Stimulated activated CD4-positive, alpha-beta T cell treated with anti-CD3 and anti-CD28 coated beads, Interleukin-12 subunit alpha, Interleukin-12 subunit beta, amount 100 ng/mL, for 4 hours (primary cell): ENCODE measurements around the gene SIDT1.
A peak's percentile ranks its signal among the peaks of the same experiment; 100 is the strongest.

Experiments
- DNase-seq: peaks from one replicate; pipeline ENCODE4 v3.0.0-alpha.2; 2020

The SIDT1 gene

GRCh38 chr3:113531826-113532697, at the start of gene SIDT1:
SIDT1 (plus strand) TSS chr3:113532555; CDS start chr3:113533022, 467 bp downstream.
- peak; percentile 54 for DNase-seq

- DNase-seq = no peak
Measured at GRCh38 chr3:113485161-113485609, 47.2 kb upstream of the SIDT1 start.

- DNase-seq = no peak
Measured at GRCh38 chr3:113495035-113495434, 37.3 kb upstream of the SIDT1 start.

- DNase-seq = no peak
Measured at GRCh38 chr3:113496924-113497323, 35.4 kb upstream of the SIDT1 start.

- DNase-seq = no peak
Measured at GRCh38 chr3:113498221-113499005, 33.9 kb upstream of the SIDT1 start.

GRCh38 chr3:113499081-113499480, 33.3 kb upstream of the SIDT1 start:
- no peak for DNase-seq

- DNase-seq = no peak
Measured at GRCh38 chr3:113501597-113501996, 30.8 kb upstream of the SIDT1 start.

GRCh38 chr3:113505867-113506266, 26.5 kb upstream of the SIDT1 start:
- no peak for DNase-seq

GRCh38 chr3:113507501-113508067, 24.8 kb upstream of the SIDT1 start:
- no peak for DNase-seq

GRCh38 chr3:113508966-113509365, 23.4 kb upstream of the SIDT1 start:
- DNase-seq = no peak

GRCh38 chr3:113514265-113514769, 18.0 kb upstream of the SIDT1 start:
- DNase-seq = no peak

- no peak for DNase-seq
Measured at GRCh38 chr3:113516115-113516505, 16.2 kb upstream of the SIDT1 start.

GRCh38 chr3:113521981-113522380, 10.4 kb upstream of the SIDT1 start:
- DNase-seq = no peak

- no peak for DNase-seq
Measured at GRCh38 chr3:113523241-113523640, 9.1 kb upstream of the SIDT1 start.

- peak; percentile 36 for DNase-seq
Measured at GRCh38 chr3:113532698-113533533, 561 bp downstream of the SIDT1 start.

GRCh38 chr3:113533534-113533892, 1.2 kb downstream of the SIDT1 start:
- no peak for DNase-seq

- no peak for DNase-seq
Measured at GRCh38 chr3:113534365-113534764, 2.0 kb downstream of the SIDT1 start.

GRCh38 chr3:113535898-113536297, 3.5 kb downstream of the SIDT1 start:
- DNase-seq = no peak

- DNase-seq = no peak
Measured at GRCh38 chr3:113536627-113537101, 4.3 kb downstream of the SIDT1 start.

GRCh38 chr3:113537155-113537554, 4.8 kb downstream of the SIDT1 start:
- no peak for DNase-seq

GRCh38 chr3:113541519-113541918, 9.2 kb downstream of the SIDT1 start:
- DNase-seq = no peak

GRCh38 chr3:113545594-113545993, 13.2 kb downstream of the SIDT1 start:
- no peak for DNase-seq
